NCI-H774 (cell line): ENCODE results near the gene FBXO46.
"Not testable (repeated sequence)": the region's sequence is repeated elsewhere in the genome, so short reads cannot be mapped to it uniquely, and the experiment has no call there.

Source experiments
- DNase-seq: peaks from one replicate; lab custom pipeline; 2025; lab: John Stamatoyannopoulos, UW

FBXO46 gene

GRCh38 chr19:45765702-45766295 lies 35.1 kb upstream of the FBXO46 start:
- no peak for DNase-seq

GRCh38 chr19:45764945-45765701 lies 34.4 kb upstream of the FBXO46 start:
- DNase-seq, result no peak

- DNase-seq, result no peak
Observed at GRCh38 chr19:45764475-45764874, 33.8 kb upstream of the FBXO46 start.

GRCh38 chr19:45763691-45764294 lies 33.1 kb upstream of the FBXO46 start:
- DNase-seq, result no peak

DNA sequence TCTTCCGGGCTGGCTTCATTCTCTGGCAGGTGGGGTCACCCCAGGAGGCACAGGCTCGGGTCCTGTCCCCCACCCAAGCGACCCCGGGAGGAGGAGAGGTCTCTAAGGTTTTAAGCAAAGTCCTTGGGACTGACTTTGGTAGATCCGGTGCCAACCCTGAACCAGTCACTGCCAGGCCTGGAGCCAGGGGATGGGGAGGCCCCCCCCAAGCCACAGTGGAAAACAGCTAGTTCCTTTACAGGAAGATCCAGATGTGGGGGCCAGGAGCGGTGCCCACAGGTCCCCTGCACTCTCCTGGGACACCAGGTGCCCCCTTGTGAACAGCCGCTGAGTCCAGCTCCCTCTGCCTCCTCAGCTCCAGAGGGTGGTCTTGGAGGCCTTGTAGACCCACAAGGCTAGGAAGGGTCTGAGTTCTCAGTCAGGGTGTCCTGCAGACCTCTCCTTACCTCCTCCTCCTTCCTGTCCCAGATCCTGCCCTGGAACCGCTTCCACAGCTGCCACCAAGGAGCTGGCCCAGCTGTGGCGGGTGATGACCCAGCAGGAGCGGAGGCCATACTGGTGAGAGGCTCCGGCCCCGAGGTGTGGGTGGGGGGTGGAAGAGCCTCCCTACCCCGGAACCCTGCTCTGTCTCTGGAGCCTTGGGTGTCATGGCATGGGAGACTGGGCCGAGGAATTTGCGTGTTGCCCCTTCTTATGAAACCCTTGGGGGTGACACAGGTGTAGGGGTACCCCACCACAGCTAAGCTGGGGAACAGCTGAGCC lies 32.4 kb upstream of the FBXO46 start:
- no peak for DNase-seq

DNA sequence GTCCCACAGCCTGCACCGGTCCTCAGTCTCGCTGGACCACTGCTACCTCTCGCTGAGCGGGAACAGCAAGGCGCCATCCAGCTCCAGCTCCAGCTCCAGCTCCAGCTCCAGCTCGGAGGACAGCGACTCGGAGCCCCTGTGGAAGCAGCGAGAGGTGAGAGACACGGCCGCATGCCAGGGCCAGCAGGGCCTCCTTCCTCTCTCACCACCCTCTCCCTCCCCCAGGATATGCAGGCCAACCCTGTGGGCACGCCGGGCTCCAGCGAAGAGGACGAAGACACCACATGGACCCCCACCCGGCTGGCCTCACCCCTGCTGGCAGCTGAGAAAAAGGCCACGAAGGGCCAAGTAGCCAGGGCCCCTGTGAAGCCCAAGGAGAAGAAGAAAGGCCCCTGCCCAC lies 31.0 kb upstream of the FBXO46 start:
- no peak for DNase-seq

GRCh38 chr19:45758921-45759320 lies 28.2 kb upstream of the FBXO46 start:
- no peak for DNase-seq

- no peak for DNase-seq
Observed at GRCh38 chr19:45757695-45758094, 27.0 kb upstream of the FBXO46 start.

DNA sequence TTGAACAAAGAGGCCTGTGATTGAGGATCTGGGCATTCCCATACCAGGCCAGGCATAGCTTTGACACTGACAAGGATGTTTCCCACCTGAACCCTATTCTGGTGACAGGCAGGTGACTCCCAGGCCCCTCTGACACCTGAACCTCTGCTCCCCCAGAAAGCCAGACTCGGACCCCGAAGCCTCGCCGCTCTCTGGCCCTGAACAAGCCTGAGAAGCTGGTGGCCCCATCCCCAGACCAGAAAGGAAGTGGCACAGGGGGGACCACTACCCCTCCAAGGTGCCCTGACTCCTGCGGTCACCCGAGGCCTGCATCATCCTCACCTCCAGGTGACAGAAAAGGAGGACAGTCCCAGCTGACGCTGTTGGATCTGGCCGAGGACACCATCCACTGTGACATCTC lies 23.6 kb upstream of the FBXO46 start:
- no peak for DNase-seq

DNA sequence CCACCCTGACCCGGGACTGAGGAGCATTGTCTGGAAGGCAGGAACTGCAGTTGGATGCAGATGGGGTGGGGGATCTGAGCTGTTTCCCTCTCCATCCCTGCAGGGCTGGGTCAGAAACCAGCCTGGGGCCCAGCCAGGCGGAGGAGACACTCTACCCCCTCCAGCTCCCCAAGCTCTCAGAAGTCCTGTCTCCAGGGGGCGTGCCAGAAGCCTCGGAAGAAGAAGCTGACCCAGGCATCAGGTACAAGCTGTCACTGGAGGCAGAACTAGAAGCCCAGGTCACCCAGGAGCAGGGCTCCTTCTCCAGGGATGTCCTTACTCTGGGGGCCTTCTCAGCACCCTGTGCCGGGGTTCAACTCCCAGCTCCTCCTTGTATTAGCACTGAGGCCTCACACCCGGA lies 22.9 kb upstream of the FBXO46 start:
- DNase-seq, result no peak

- DNase-seq, result no peak
Observed at GRCh38 chr19:45752639-45753038, 21.9 kb upstream of the FBXO46 start.

GRCh38 chr19:45751483-45751882 lies 20.8 kb upstream of the FBXO46 start:
- not testable (repeated sequence) for DNase-seq

DNA sequence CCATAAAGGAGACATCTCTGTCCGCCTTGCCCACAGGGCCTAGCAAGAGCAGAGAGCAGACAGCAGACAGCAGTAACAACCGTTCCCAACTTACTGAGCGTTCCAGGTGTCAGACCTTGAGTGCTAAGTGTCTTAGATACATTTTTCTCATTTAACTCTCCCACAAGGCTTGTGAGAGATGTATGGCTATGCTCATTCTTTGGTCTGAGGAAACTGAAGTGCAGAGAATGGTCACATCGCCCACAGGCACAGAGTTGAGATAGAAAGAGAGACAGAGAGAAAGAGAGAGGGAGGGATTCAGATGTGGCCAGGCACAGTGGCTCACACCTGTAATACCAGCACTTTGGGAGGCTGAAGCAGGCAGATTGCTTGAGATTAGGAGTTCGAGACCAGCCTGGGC lies 16.8 kb upstream of the FBXO46 start:
- no peak for DNase-seq

DNA sequence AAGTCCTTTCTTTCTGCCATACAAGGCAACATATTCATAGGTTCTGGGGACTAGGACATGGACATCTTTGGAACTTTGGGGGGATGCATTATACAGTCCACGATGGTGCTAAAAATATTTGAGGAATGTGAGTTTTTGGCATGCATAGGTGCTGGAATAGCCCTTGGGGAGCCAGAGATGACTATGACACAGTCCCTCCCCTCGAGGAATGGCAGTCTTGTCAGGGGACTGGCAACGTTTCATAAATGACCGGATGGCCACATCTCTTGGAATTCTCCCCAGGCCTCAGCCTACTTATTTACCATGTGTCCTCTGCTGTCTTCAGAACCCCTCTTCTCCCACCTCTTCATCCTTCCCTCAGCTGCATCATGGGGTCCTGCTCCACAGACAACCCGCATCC lies 16.2 kb upstream of the FBXO46 start:
- no peak for DNase-seq

GRCh38 chr19:45745606-45746005 lies 14.9 kb upstream of the FBXO46 start:
- DNase-seq, result no peak

DNA sequence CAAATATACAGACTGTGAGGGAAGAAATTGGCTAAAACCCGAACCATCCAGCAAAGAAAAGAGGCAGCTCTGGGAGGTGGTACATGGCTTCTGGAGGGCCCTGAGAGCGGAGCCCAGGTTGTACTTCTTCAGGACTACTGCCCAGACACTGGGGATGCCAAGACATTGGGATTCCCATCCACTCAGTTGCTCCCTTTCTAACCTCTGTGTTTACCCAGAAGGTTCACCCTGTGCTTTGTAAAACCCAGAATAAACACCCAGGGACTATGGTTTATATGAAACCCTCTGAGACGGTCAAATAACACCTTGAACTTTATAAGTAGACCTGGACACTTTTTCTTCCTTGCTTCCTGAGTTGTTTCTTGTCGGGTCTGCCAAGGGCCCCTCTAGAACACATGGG lies 12.3 kb upstream of the FBXO46 start:
- DNase-seq, result no peak

DNA sequence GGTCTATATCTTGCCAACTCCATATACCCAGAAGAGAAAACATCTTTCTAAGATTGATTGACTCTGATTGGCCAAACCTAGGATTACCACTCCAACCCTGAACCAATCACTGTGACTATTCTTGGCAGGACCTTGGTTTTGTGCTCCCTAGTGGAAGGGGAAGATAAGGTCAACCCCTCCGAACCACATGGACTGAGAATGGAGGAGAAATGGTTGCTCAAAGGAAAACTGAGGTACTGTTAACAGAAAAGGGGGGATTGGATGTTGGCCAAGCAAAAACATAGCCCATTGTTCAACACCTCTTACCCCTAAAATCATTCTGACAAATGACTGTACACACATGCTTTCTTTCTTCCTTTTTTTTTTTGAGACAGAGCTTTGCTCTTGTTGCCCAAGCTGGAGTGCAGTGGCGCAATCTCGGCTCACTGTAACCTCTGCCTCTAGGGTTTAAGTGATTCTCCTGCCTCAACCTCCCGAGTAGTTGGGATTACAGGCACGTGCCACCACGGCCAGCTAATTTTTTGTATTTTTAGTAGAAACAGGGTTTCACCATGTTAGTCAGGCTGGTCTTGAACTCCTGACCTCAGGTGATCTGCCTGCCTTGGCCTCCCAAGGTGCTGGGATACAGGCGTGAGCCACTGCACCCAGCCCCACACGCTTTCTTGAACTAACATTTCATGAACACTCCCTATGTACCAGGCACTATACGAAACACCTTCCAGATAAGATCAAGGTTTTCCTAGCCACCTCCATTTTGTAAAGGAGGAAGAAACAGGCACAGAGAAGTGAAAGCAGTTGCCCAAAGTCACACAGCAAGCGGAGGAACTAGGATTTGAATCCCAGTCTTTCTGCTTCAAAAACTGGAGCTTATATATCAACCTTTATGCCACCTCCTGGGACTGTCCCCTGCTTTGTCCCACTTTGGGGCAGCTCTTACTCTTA lies 9.1 kb upstream of the FBXO46 start:
- DNase-seq, result no peak

DNA sequence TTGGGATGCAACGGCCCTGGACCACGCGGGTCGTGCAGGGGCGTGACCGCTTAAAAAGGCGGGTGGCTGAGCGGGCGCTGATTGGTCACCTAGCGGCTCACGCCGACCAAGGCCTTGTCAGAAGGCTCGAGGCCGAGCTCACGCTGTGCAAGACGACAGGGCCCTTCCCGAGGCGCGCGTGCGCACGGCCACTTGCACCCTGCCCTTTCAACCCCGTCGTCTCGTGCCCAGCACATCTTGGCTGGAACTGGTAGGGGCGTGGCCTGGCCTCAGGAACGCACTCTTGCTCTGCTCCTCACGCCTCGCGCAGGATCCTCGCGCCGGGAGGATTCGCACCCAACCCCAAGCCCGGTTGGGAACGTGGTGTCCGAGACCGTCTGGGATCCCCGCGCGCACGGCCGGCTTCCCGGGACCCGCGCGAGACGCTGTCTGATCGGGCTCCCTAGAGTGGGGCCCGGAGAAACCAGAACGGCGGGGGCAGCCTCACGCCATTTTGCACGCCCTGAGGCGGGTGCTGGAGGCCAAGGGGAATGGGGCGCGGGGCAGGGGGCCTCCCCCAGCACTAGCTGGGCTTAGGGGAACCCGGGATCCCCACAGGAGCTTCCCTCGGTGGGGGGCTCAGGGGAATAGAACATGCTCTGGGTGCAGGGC lies 2.6 kb upstream of the FBXO46 start, which contains the start of gene MEIOSIN:
Gene MEIOSIN (plus strand): TSS at position 280 of the 651 bp plus-strand sequence. CDS start 1,938 bp downstream, outside the sequence.
- no peak for DNase-seq

DNA sequence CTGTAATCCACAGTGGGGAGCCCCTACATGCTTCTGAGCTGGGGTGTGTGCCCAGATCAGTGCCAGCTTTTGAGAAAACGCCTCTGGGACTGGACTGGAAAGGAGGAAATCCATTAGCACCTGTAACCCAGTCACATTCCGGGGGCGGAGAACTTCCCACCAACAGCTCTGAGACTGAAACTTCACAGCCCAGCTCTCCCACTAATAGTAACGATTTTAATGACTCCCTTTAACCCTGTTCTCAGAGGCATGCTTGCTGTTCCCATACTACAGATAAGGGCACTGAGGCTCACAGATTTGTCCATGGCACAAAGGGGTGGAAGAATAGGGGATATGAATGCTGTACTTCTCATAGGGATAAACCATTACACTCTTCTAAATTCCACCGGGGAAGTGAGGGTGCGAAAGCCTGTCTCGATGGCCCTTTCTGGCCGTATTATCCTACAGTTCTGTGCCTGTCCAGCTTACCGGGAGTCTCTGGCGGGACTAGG lies 851 bp downstream of the FBXO46 start:
- DNase-seq, result no peak

DNA sequence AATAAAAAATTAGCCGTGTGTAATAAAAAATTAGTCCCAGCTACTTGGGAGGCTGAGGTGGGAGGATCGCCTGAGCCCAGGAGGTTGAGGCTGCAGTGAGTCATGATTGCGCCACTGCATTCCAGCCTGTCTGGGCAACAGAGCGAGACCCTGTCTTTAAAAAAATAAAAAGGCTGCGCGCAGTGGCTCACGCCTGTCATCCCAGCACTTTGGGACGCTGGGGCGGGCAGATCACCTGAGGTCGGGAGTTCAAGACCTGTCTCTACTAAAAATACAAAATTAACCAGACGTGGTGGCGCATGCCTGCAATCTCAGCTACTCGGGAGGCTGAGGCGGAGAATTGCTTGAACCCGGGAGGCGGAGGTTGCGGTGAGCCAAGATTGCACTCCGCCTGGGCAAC lies 2.0 kb downstream of the FBXO46 start:
- not testable (repeated sequence) for DNase-seq

DNA sequence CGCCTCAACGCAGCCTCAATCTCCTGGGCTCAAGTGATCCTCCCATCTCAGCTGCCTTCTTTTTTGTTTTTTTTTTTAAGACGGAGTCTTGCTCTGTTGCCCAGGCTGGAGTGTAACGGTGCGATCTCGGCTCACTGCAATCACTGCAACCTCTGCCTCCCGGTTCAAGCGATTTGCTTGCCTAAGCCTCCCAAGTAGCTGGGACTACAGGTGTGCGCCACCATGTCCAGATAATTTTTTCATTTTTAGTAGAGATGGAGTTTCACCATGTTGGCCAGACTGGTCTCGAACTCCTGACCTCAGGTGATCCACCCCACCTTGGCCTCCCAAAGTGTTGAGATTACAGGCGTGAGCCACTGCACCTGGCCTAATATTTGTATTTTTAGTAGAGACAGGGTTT lies 10.6 kb downstream of the FBXO46 start:
- DNase-seq, result not testable (repeated sequence)
